ENCODE measurements around the gene PCTP.

PCTP gene

DNA sequence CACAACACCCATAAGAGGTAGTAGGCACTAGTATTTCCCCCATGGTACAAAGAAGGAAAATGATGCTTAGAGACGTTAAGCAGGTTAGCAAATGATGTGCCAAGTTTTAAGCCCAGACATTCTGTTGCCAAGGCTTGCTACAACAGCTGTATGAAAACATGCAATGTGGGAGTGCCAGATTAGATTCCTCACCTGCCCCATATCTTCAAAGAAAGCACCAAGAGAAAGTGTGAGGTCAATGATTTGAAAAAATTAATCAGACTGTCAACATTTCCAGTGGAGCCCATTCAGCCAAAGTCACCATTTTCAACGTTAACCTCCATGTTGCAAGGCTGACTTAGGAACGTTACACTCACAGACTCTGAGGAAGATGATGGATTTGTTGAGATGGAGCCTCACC, 61.5 kb downstream of the PCTP start:
- no peak for DNase-seq

- DNase-seq, result no peak
These were observed 63.1 kb downstream of the PCTP start for GRCh38 chr17:55813944-55814343.

GRCh38 chr17:55814377-55814776, 63.5 kb downstream of the PCTP start:
- DNase-seq, result no peak

GRCh38 chr17:55816532-55817396, 65.9 kb downstream of the PCTP start:
- DNase-seq, result no peak

- peak in 1 of 2 donors; percentile 18 for DNase-seq
These were observed 66.5 kb downstream of the PCTP start for GRCh38 chr17:55817397-55817709.

DNA sequence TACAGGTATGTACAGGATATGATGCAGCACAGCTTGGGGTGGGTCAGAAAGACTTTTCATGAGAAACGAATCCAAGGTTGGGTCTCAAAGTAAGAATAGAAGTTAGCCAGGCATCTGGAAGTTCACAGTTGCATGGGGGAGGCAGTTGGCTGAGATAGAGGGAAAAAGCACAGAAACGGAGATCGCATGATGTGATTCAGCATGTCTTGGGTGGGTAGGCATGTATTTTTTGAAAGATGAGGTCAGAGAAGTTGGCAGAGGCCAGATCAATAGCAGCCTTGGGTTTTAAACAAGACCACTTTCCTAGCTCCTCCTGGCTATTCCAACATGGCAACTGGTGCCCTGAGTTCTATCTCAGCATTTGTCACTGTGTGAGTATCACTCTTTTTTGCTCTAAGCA, 67.2 kb downstream of the PCTP start:
- DNase-seq, result no peak

- no peak for DNase-seq
These were observed 67.9 kb downstream of the PCTP start for GRCh38 chr17:55818451-55819375.

GRCh38 chr17:55820675-55821074, 69.8 kb downstream of the PCTP start:
- DNase-seq, result no peak

DNA sequence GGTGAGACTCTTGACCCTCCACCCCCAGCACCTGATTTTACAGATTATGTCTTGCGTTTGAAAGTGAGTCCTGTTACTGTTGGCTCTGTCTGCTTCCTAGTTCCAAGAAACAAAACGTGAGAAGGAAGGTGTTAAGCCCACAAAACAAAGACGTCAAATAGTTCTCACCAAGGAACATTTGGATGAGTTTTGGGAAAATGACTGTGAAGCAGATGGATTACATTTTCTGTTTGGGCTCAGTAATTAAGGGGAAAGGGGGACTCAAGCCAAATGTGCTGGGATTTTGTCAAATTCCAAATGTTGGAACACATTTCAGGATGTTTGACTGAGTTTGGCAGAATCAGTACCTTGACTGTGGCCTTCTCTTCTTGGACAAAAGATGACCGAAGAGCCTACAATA, 71.2 kb downstream of the PCTP start:
- no peak for DNase-seq

- DNase-seq, result no peak
These were observed 74.4 kb downstream of the PCTP start for GRCh38 chr17:55825213-55825612.

Data from inflammatory macrophage treated with lipopolysaccharide for 1 hour (primary cell).